Heart right ventricle (tissue), 16 donors: ENCODE data around the gene TMEM218. TPM values are rescaled to one million over a fixed set of nuclear protein-coding genes. Genes with fewer than 3 reads are reported as not detected.
A peak's percentile ranks its signal among the peaks of the same experiment; 100 is the strongest.

Source experiments
- ATAC-seq, 8 donors: fragments of 200-7000 bp; cut with Tn5 transposase; one replicate each; pipeline ENCODE4 v1.9.1; 2020; ENCODE audit warnings: mild to moderate bottlenecking in 8 of 8, moderate library complexity in 8 of 8, moderate number of reproducible peaks in 1 of 8
- DNase-seq, 2 donors: peaks; one replicate each; pipeline ENCODE4 v3.0.0-alpha.2; 2020
- H3K27ac ChIP-seq, 10 donors: fragments of 200-600 bp; sonication (generic) in 2 of 10; one replicate each; pipeline versions ENCODE4 v1.5.0 to v1.8.0; 2020 to 2022; ENCODE audit warnings: mild to moderate bottlenecking in 3 of 10
- H3K27me3 ChIP-seq, 7 donors: fragments of 200-600 bp; one replicate each; pipeline ENCODE4 v1.8.0; 2021 to 2022; ENCODE audit warnings: mild to moderate bottlenecking in 2 of 7
- H3K36me3 ChIP-seq, 9 donors: fragments of 200-600 bp; sonication (generic) in 1 of 9; one replicate each; pipeline versions ENCODE4 v1.5.0 to v1.8.0; 2020 to 2022; ENCODE audit warnings: mild to moderate bottlenecking in 2 of 9
- H3K4me1 ChIP-seq, 9 donors: fragments of 200-600 bp; sonication (generic) in 1 of 9; one replicate each; pipeline versions ENCODE4 v1.5.0 to v1.8.0; 2020 to 2022; ENCODE audit warnings: mild to moderate bottlenecking in 4 of 9
- H3K4me3 ChIP-seq, 10 donors: fragments of 200-600 bp; sonication (generic) in 2 of 10; one replicate each; pipeline versions ENCODE4 v1.5.0 to v1.8.0; 2020 to 2022; ENCODE audit warnings: mild to moderate bottlenecking in 7 of 10, moderate library complexity in 2 of 10
- H3K9me3 ChIP-seq, 11 donors: fragments of 200-600 bp in 10 of 11; sonication (generic) in 2 of 11; one replicate each; pipeline versions ENCODE4 v1.5.0 to v1.8.0; 2013 to 2022; ENCODE audit warnings: mild to moderate bottlenecking in 2 of 11, control low read depth in 1 of 11, moderate library complexity in 1 of 11
- CTCF ChIP-seq, 9 donors: fragments of 200-600 bp; sonication (generic) in 2 of 9; IDR thresholded peaks; one replicate each; pipeline versions ENCODE4 v1.5.0 to v1.8.0; 2021 to 2022; ENCODE audit warnings: antibody characterized with exemption in 9 of 9, mild to moderate bottlenecking in 5 of 9, moderate library complexity in 1 of 9
- WGBS, 2 donors: extraction: QIAGEN DNeasy Blood & Tissue Kit; methylation state at CpG; one replicate each; pipeline ENCODE4 v1.1.7; 2013; ENCODE audit warnings: inconsistent platforms in 1 of 2; 5-methylcytosine and 5-hydroxymethylcytosine counted together
- intact Hi-C, 10 donors: fragments of 100-400 bp; cut with DNase I; formaldehyde crosslinking; loops; one replicate each; pipeline versions ENCODE4 v1.11.1 to v1.14.2; 2022
- polyA plus RNA-seq, 2 donors: library from polyadenylated mRNA; stranded (reverse); fragments of 200-250 nt; gene quantifications; one replicate each; pipeline ENCODE4 v1.2.3, GENCODE V29; 2013
- total RNA-seq, 10 donors: library from RNA; stranded (reverse); fragmentation: NEBNext Ultra II Directional in 3 of 10; extraction: Animal tissue kit (Norgen Biotek cat#: 25700) in 3 of 10; gene quantifications; one replicate each; pipeline versions ENCODE4 v1.2.1 to v1.2.4, GENCODE V29; 2021 to 2023
- donor health status: Arrhythmogenic right ventricular cardiomyopathy.
- donor health status: ischemic (EF 13 %, LVEDD 7.1; RV severe dilation, severe dysfunction).
- donor health status: healthy with polysubstance abuse.
- donor health status: DM: no; HTN: yes; CAD: no.
- donor health status: DM: no; HTN: no; CAD: no.
- donor health status: ischemic (EF 25% LVEDD 6.9; RV normal size, moderate dysfunction).
- donor health status: ischemic (EF 25% LVEDD 5.7; RV mildly dilated, moderate dysfunction).
- donor health status: healthy.
- donor health status: DM: yes; HTN: yes; CAD: no.
- donor health status: Ischemic cardiomyopathy.
- donor health status: ischemic (EF 35%, LVEDD 5.7; RV mildly dilated, moderate dysfunction).
- donor health status: nonischemic (EF 11% LVEDD 7.7; RV severe dilation, severe dysfunction).
- donor health status: DM: yes; HTN: yes; CAD: no.
- donor health status: PGD.
- donor health status: ischemic (EF 29% LVEDD 5.4; RV normal size, mild dysfunction).
- donor health status: nonischemic (EF 23%, LVEDD 6.1; RV moderate dilation, normal function).

TMEM218 gene
- total and polyA plus RNA-seq, 12 donors = 4.5 to 17.1 (median 6.9) TPM

- Histone ChIP-seq H3K4me3 (no peak overlapping the region), H3K36me3 (no peaks in the 10 kb centered on the region), H3K27ac (no peak overlapping the region), H3K9me3 (no peaks in the 10 kb centered on the region), H3K27me3 (peaks cover 0 to 35% (median 13%) of the 10 kb centered on the region in 7 donors), H3K4me1 (peaks cover 0 to 53% (median 0%) of the 10 kb centered on the region in 9 donors)
- DNase-seq = no peak
- WGBS, 2 donors = 77 to 82% methylated on average over 19 of the region's 19 CpGs
- intact Hi-C loops = no loop called here
- TF ChIP-seq CTCF (IDR thresholded peaks at IDR 0.05) = no peak
- ATAC-seq = no peak
Observed at GRCh38 chr11:125073616-125074483, 37.6 kb downstream of the TMEM218 start.

GRCh38 chr11:125072961-125073590 lies 38.4 kb downstream of the TMEM218 start:
- WGBS, 2 donors = 93 to 96% methylated on average over 12 of the region's 12 CpGs
- peaks cover 0 to 40% (median 13%) of the 10 kb centered on the region in 7 donors for H3K27me3 ChIP-seq
- intact Hi-C loops = no loop called here
- no peak overlapping the region for H3K4me3 ChIP-seq
- no peaks in the 10 kb centered on the region for H3K36me3 ChIP-seq
- DNase-seq (no peak), ATAC-seq (no peak)
- H3K4me1 ChIP-seq = peaks cover 0 to 59% (median 0%) of the 10 kb centered on the region in 9 donors
- H3K27ac ChIP-seq = peak overlapping the region in 4 of 10 donors; percentile 34 to 87 (median 44)
- H3K9me3 ChIP-seq = no peaks in the 10 kb centered on the region
- no peak for TF ChIP-seq CTCF (IDR thresholded peaks at IDR 0.05)

GRCh38 chr11:125072218-125072960 lies 39.0 kb downstream of the TMEM218 start:
- no peaks in the 10 kb centered on the region for H3K36me3 ChIP-seq
- ATAC-seq (peak in 6 of 8 donors; percentile 37 to 61 (median 50)), DNase-seq (no peak)
- no peak overlapping the region for H3K4me3 ChIP-seq
- H3K9me3 ChIP-seq = no peaks in the 10 kb centered on the region
- peaks cover 0 to 61% (median 0%) of the 10 kb centered on the region in 9 donors for H3K4me1 ChIP-seq
- intact Hi-C loops = no loop called here
- WGBS, 2 donors = 84 to 86% methylated on average over 12 of the region's 12 CpGs
- peaks cover 0 to 47% (median 13%) of the 10 kb centered on the region in 7 donors for H3K27me3 ChIP-seq
- peak overlapping the region in 5 of 10 donors; percentile 44 to 87 (median 44) for H3K27ac ChIP-seq
- no peak for TF ChIP-seq CTCF (IDR thresholded peaks at IDR 0.05)

DNA sequence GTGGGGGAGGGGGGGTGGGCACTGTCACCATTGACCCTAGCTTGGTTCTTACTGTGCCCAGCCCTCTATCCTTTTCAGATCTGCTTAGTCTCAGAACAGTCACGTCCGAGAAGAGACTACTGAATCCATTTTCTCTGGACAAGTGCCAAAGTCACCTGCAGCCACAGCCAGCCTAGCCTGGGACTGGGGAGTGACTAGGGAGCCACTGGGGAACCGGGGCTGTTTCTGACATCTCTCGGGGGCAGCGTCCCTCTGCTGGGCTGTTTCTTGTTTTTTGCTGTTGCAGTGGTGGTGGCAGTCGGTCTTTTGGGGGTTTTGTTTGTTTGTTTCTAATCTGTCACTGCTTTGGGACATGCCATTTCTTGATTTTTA lies 39.6 kb downstream of the TMEM218 start:
- TF ChIP-seq CTCF (IDR thresholded peaks at IDR 0.05) = no peak
- Histone ChIP-seq H3K27ac (peak overlapping the region in 5 of 10 donors; percentile 20 to 87 (median 44)), H3K9me3 (no peaks in the 10 kb centered on the region), H3K4me3 (no peak overlapping the region), H3K36me3 (no peaks in the 10 kb centered on the region), H3K4me1 (peaks cover 0 to 61% (median 0%) of the 10 kb centered on the region in 9 donors), H3K27me3 (peaks cover 0 to 49% (median 17%) of the 10 kb centered on the region in 7 donors)
- intact Hi-C loops = no loop called here
- WGBS, 2 donors = 62 to 67% methylated on average over 6 of the region's 6 CpGs
- DNase-seq (no peak), ATAC-seq (no peak)
